Panc1 (cell line): ENCODE measurements around the gene SENP8. TPM values are rescaled to one million over a fixed set of nuclear protein-coding genes. Genes with fewer than 3 reads are reported as not detected.

Source experiments
- ATAC-seq: fragments of 200-7000 bp; cut with Tn5 transposase; 2 replicates; pipeline ENCODE4 v1.9.1; 2020; ENCODE audit warnings: mild to moderate bottlenecking, moderate library complexity
- BruUV-seq: library from RNA; stranded (reverse); fragments of 400-500 nt; replicated peaks from 2 replicates; lab custom pipeline; 2021; lab: Mats Ljungman, UMichigan
- CTCF ChIA-PET: fragments of 300-600 bp; sonication (Branson Sonifier 250); formaldehyde crosslinking; loops from one replicate; lab custom pipeline; 2022; ENCODE audit warnings: antibody characterized with exemption; lab: Charles Lee
- POLR2A ChIA-PET: fragments of 300-600 bp; sonication (Branson Sonifier 250); formaldehyde crosslinking; loops from one replicate; lab custom pipeline; 2022; ENCODE audit warnings: antibody characterized with exemption; lab: Charles Lee
- DNase-seq: peaks from one replicate; pipeline ENCODE4 v3.0.0-alpha.2; 2010; ENCODE audit warnings: low read depth, low spot score
- H3K27ac ChIP-seq: 2 replicates; pipeline ENCODE4 v1.5.1; 2011; ENCODE audit warnings: mild to moderate bottlenecking, low read length, inconsistent platforms
- H3K27me3 ChIP-seq: fragments of 200-500 bp; sonication (Bioruptor generic); 2 replicates; pipeline ENCODE4 v1.6.0; 2014; ENCODE audit warnings: low read length, inconsistent platforms; ENCODE audit not compliant: control insufficient read depth, insufficient read depth
- H3K36me3 ChIP-seq: fragments of 200-500 bp; sonication (Bioruptor generic); 2 replicates; pipeline ENCODE4 v1.5.1; 2014; ENCODE audit warnings: inconsistent platforms, mild to moderate bottlenecking, low read length, moderate library complexity; ENCODE audit not compliant: control insufficient read depth, insufficient read depth
- H3K4me1 ChIP-seq: 2 replicates; pipeline ENCODE4 v1.5.1; 2011; ENCODE audit warnings: inconsistent platforms, mild to moderate bottlenecking, low read length, moderate library complexity; ENCODE audit not compliant: control insufficient read depth, insufficient read depth
- H3K4me3 ChIP-seq, 2 experiments: 2 replicates each; pipeline ENCODE4 v1.5.1; 2011 to 2012; ENCODE audit warnings: low read depth in 2 of 2, low read length in 2 of 2, mild to moderate bottlenecking in 2 of 2, inconsistent platforms in 1 of 2, moderate library complexity in 1 of 2
- H3K9me3 ChIP-seq: fragments of 200-500 bp; sonication (Bioruptor generic); 2 replicates; pipeline ENCODE4 v1.5.1; 2014; ENCODE audit warnings: low read depth, mild to moderate bottlenecking, inconsistent platforms, low read length, moderate library complexity; ENCODE audit not compliant: control insufficient read depth, insufficient read depth
- CTCF ChIP-seq: fragments of 450-650 bp; IDR thresholded peaks from 2 replicates; pipeline ENCODE4 v1.5.1; 2017; ENCODE audit warnings: mild to moderate bottlenecking
- POLR2AphosphoS5 ChIP-seq: IDR thresholded peaks from 2 replicates; pipeline ENCODE4 v1.6.1; 2012; ENCODE audit warnings: mild to moderate bottlenecking, low read depth, low read length, moderate library complexity
- SIN3A ChIP-seq: IDR thresholded peaks from 2 replicates; pipeline ENCODE4 v1.6.1; 2012; ENCODE audit warnings: low read depth, mild to moderate bottlenecking, low read length, moderate library complexity, borderline replicate concordance; ENCODE audit not compliant: insufficient read depth
- TCF7L2 ChIP-seq: IDR thresholded peaks from 2 replicates; pipeline ENCODE4 v1.6.1; 2011; ENCODE audit warnings: mild to moderate bottlenecking, low read depth, low read length, inconsistent platforms
- in situ Hi-C: cut with HindIII; loops from 2 replicates; pipeline ENCODE4 v1.10.0; 2016; ENCODE audit warnings: low sequenced_read_pairs, low pct_unique_long_range_greater_than_20kb
- intact Hi-C: fragments of 100-400 bp; cut with micrococcal nuclease; formaldehyde crosslinking; loops from one replicate; pipeline ENCODE4 v1.10.0; 2022; ENCODE audit not compliant: unreplicated experiment
- total RNA-seq: library from RNA; stranded (reverse); gene quantifications from one replicate; pipeline ENCODE4 v1.2.1, GENCODE V29; 2021; ENCODE audit not compliant: unreplicated experiment
- TF ChIP-seq, protein P1 (sequence below), 2 experiments: IDR thresholded peaks; 2 replicates each; pipeline ENCODE4 v1.6.1; 2011 to 2012; ENCODE audit warnings: low read depth in 2 of 2, control low read depth in 1 of 2, low read length in 1 of 2, mild to moderate bottlenecking in 1 of 2, moderate library complexity in 1 of 2; ENCODE audit not compliant: insufficient read depth in 1 of 2

The SENP8 gene
- total RNA-seq, 1 experiment from 2014 or later, result 2.9 TPM

GRCh38 chr15:72124218-72124617 is 6.0 kb downstream of the SENP8 start:
- TF ChIP-seq POLR2AphosphoS5, result no peak
- no peak for TF ChIP-seq CTCF
- TF ChIP-seq, protein P1, sequence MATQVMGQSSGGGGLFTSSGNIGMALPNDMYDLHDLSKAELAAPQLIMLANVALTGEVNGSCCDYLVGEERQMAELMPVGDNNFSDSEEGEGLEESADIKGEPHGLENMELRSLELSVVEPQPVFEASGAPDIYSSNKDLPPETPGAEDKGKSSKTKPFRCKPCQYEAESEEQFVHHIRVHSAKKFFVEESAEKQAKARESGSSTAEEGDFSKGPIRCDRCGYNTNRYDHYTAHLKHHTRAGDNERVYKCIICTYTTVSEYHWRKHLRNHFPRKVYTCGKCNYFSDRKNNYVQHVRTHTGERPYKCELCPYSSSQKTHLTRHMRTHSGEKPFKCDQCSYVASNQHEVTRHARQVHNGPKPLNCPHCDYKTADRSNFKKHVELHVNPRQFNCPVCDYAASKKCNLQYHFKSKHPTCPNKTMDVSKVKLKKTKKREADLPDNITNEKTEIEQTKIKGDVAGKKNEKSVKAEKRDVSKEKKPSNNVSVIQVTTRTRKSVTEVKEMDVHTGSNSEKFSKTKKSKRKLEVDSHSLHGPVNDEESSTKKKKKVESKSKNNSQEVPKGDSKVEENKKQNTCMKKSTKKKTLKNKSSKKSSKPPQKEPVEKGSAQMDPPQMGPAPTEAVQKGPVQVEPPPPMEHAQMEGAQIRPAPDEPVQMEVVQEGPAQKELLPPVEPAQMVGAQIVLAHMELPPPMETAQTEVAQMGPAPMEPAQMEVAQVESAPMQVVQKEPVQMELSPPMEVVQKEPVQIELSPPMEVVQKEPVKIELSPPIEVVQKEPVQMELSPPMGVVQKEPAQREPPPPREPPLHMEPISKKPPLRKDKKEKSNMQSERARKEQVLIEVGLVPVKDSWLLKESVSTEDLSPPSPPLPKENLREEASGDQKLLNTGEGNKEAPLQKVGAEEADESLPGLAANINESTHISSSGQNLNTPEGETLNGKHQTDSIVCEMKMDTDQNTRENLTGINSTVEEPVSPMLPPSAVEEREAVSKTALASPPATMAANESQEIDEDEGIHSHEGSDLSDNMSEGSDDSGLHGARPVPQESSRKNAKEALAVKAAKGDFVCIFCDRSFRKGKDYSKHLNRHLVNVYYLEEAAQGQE (IDR thresholded peaks at IDR 0.05; ENCODE audit: insufficient read depth in 1 of 2, low read depth in 2 of 2, low read length in 1 of 2), result no peak
- TF ChIP-seq TCF7L2, result no peak
- TF ChIP-seq SIN3A, result no peak
- H3K4me3 ChIP-seq, result no peak overlapping the region
- ChIA-PET CTCF (no interaction called here), POLR2A (no interaction called here)
- BruUV-seq, result no TSS peak
- ATAC-seq, result no peak
- DNase-seq, result no peak
- in situ Hi-C loops, result no loop called here
- H3K27me3 ChIP-seq, result no peaks in the 10 kb centered on the region
- H3K4me1 ChIP-seq, result no peaks in the 10 kb centered on the region
- intact Hi-C loops, result no loop called here
- no peaks in the 10 kb centered on the region for H3K9me3 ChIP-seq
- no peaks in the 10 kb centered on the region for H3K36me3 ChIP-seq
- no peak overlapping the region for H3K27ac ChIP-seq

DNA sequence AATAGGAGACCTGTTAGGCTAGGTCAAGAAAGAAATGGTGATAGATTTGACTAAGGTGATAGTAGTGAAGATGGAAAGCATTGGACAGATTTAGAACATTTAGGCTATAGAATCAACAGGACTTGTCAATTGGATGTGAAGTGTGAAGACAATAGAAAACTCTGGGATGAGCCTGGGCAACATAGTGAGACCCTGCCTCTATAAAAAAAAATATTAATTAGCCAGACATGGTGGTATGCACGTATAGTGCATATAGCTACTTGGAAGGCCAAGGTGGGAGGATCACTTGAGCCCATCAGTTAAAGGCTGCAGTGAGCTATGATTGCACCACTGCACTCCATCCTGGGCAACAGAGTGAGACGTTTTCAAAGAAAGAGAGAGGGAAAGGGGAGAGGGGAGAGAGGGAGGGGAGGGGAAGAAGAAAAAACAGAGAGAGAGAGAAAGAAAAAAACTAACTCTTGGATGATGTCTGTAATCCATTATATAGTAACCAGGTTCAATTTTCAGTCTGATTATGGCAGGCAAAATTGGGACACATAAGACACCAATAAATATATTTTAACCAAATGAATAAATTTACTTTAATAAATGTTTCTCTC is 9.6 kb downstream of the SENP8 start:
- DNase-seq (no peak), ATAC-seq (no peak)
- TF ChIP-seq, protein P1 (IDR thresholded peaks at IDR 0.05; ENCODE audit: insufficient read depth in 1 of 2, low read depth in 2 of 2, low read length in 1 of 2), result no peak
- TF ChIP-seq SIN3A, result no peak
- no peak for TF ChIP-seq TCF7L2
- no peak for TF ChIP-seq CTCF
- no peak for TF ChIP-seq POLR2AphosphoS5
- intact Hi-C loops, result no loop called here
- no TSS peak for BruUV-seq
- H3K27me3 ChIP-seq, result no peaks in the 10 kb centered on the region
- CTCF ChIA-PET, result no interaction called here
- no peak overlapping the region for H3K4me3 ChIP-seq
- no peaks in the 10 kb centered on the region for H3K4me1 ChIP-seq
- no peaks in the 10 kb centered on the region for H3K36me3 ChIP-seq
- H3K27ac ChIP-seq, result no peak overlapping the region
- in situ Hi-C loops, result no loop called here
- POLR2A ChIA-PET, result no interaction called here
- H3K9me3 ChIP-seq, result no peaks in the 10 kb centered on the region
